A549 treated with dexamethasone at 1 μM for 4 hours (cell line): ENCODE measurements around the gene PSMC4. TPM values are rescaled to one million over a fixed set of nuclear protein-coding genes. Genes with fewer than 3 reads are reported as not detected.

Experiments used
- total RNA-seq: library from RNA; stranded (reverse); fragments of 200-300 nt; extraction: Qiagen RNA extraction; gene quantifications from 5 replicates; pipeline ENCODE4 v1.2.3, GENCODE V29; 2022

Gene PSMC4
- 271 to 296 TPM (median 278 TPM) in 5 replicates for total RNA-seq

DNA sequence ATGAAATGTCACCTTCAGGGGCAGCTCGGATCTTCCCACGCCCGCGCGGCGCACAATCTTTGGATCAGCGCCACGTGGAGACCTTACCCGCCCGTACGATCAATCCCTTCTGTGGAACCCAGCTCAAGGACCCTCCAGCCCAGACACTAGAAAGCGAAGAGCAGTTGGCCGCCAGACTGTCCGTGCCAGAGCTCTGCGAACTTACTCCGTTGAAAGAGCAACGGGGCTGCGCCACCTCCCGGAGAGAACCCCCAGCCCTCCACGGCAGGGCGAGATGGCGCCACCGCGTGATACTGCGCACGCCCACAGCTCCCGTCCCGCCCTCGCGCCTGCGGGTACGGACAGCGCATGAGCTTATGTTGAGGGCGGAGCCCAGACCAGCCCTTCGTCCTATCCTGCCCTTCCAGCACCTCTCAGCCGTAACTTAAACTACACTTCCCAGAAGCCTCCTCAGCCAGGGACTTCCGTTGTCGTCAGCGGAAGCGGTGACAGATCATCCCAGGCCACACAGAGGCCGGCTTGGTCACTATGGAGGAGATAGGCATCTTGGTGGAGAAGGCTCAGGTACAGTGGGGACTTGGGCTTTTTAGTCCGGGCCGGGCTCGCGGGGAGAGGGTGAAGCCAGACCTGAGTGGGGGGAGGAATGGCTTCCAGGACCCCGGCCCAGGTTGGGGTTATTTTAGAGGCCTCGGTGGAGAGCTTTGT, at the start of gene PSMC4:
TSS of gene PSMC4 (plus strand) at position 491 of the 705 bp plus-strand sequence. CDS start at position 529, 38 bp downstream.

DNA sequence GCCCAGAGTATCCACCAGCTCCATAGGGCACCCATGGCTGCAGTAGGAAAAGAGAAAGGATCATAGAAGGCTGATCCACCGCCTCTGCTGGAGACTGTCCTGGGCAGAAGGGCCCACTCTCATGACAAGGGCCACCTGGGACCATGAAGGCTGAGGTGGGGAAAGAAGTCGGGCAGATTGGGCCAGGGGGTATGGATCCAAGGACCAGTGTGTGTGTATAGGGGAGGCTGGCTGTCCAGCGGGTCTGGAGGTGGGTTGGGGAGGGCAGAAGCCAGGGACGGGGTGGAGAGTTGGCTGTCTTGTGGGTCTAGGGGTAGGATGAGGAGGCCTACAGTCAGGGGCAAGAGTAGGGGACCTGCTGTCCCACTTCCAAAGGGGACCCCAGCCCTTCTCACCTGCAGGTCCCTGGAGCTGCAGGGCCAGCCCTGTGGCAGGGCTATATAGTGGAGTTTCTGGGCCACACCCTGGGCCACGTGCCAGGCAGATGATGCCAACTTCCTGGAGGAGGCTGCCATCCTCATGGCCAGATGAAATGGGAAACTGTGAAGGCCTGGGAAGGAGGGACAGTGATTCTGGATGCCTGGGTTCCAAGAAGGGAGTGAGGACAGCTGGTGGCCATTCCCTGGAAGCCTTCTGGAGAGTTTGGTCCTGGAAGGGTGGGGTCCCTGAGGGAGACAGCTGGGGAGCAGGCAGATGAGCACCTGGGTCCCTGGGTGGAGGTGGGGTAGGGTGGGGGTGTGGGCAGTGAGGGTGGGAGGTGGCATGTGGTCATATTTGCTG, 36.2 kb upstream of the PSMC4 start, which contains the start of gene FCGBP:
TSS of gene FCGBP (minus strand) at position 51 of the 780 bp plus-strand sequence.

DNA sequence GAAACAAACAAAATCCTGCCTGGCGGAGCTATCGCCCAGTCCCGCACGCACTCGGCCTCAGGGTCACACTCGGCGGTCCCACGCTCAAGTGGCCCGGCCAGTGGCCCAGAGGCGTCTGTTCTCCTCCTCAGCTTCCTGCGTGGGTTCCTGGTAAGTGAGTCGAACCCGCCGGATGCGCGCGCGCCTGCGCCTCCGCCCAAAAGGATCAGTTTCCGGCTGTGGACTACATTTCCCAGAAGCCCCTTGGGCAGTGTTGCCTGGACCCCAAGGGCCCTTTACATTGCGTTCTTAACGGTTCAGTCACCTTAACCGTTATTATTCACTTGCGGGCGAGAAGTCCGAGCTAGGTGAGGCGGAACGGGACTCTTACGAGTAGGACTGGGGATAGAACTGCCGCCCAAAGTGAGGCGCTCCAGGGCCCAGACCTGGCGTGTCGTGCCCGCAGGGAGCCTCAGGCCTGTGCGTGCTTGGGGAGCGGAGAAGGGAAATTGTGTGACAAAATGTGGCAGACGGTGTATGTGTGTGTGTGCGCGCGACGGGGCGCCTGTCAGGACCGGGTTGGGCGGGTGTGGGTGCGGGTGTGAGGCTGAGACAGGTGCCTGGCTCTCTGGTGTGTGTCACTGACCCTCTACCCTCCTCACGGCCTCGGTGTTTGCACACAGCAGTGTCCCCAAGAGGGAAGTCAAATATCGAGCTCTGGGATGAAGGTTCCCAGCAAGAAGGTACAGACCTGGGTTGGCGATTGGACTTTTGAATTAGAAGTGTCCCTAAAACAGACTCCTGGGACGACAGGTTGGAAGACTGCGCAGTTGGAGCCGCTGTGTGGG, 26.1 kb downstream of the PSMC4 start, which contains the start of gene ZNF546:
TSS of gene ZNF546 (plus strand) at position 250 of the 827 bp plus-strand sequence. CDS start 1,267 bp downstream, outside the sequence.

Other genes with a start within 250 kb of the PSMC4 start
- not detected in 5 replicates for gene CLC, start 233.1 kb upstream of the PSMC4 start, total RNA-seq
- not detected in 5 replicates for gene LEUTX, start 192.3 kb upstream of the PSMC4 start, total RNA-seq
- 17.4 to 23.0 TPM (median 20.2 TPM) in 5 replicates for gene DYRK1B, start 137.0 kb upstream of the PSMC4 start, total RNA-seq
- 649 to 753 TPM (median 689 TPM) in 5 replicates for gene FBL, start 124.8 kb upstream of the PSMC4 start, total RNA-seq
- 0.21 to 1.2 TPM (median 0.82 TPM) in 5 replicates for gene FCGBP, start 36.5 kb upstream of the PSMC4 start, total RNA-seq
- 1.8 to 2.5 TPM (median 2.2 TPM) in 5 replicates for gene ZNF546, start 25.9 kb downstream of the PSMC4 start, total RNA-seq
- 5.2 to 7.9 TPM (median 7.3 TPM) in 5 replicates for gene ZNF780B, start 85.1 kb downstream of the PSMC4 start, total RNA-seq
- gene ZNF780A, start 119.8 kb downstream of the PSMC4 start, total RNA-seq = 24.8 to 30.2 TPM (median 27.9 TPM) in 5 replicates
- 10.8 to 16.1 TPM (median 13.6 TPM) in 5 replicates for gene MAP3K10, start 220.3 kb downstream of the PSMC4 start, total RNA-seq
- gene TTC9B, start 247.2 kb downstream of the PSMC4 start, total RNA-seq = 0.25 to 0.54 TPM (median 0.32 TPM) in 5 replicates